OCI-LY1 (cell line): ENCODE results near the gene NACA.

Experiments
- CTCF ChIP-seq: fragments of 200-600 bp; sonication (generic), shearing (Covaris generic); IDR thresholded peaks from 2 replicates; pipeline ENCODE4 v1.5.1; 2017; ENCODE audit warnings: mild to moderate bottlenecking, antibody characterized with exemption, low read length, moderate library complexity, mixed read lengths
- EZH2 ChIP-seq: fragments of 200-600 bp; sonication (generic), shearing (Covaris generic); IDR thresholded peaks from 2 replicates; pipeline ENCODE4 v1.8.0; 2017; ENCODE audit warnings: borderline replicate concordance, mixed run types, mild to moderate bottlenecking, antibody characterized with exemption, low read length, moderate library complexity, mixed read lengths

- TF ChIP-seq CTCF (no peak), EZH2 (no peak)
Measured at GRCh38 chr12:56670836-56671235, 54.3 kb downstream of the NACA start.
